Naive thymus-derived CD8-positive, alpha-beta T cell (primary cell): ENCODE measurements around the gene RPL13. TPM values are rescaled to one million over a fixed set of nuclear protein-coding genes. Genes with fewer than 3 reads are reported as not detected.

Experiments used
- ATAC-seq, 2 donors: fragments of 150-1000 bp; cut with Tn5 transposase in 1 of 2; sonication (Bioruptor Pico), chemical (Tn5 transposase) in 1 of 2; 1 replicate in 1 of 2; 2 replicates in 1 of 2; pipeline ENCODE4 v1.10.0; 2021; ENCODE audit warnings: mild to moderate bottlenecking in 2 of 2, moderate library complexity in 2 of 2
- POLR2A ChIA-PET: fragments of 350-600 bp; sonication (Branson Sonifier 250); formaldehyde crosslinking; loops from one replicate; lab custom pipeline; 2021; ENCODE audit warnings: antibody characterized with exemption; lab: Charles Lee
- DNase-seq, 10 donors: peaks; one replicate each; pipeline versions ENCODE4 v3.0.0 to v3.0.0-alpha.2; 2020 to 2022
- H3K27ac Mint-ChIP-seq, 10 donors: one replicate each; pipeline ENCODE4 v1.8.0; 2020 to 2022; ENCODE audit warnings: mild to moderate bottlenecking in 10 of 10, mixed read lengths in 10 of 10, moderate library complexity in 4 of 10, inconsistent platforms in 1 of 10
- H3K27me3 Mint-ChIP-seq, 5 donors: one replicate each; pipeline ENCODE4 v1.8.0; 2021 to 2022; ENCODE audit warnings: mixed read lengths in 5 of 5
- H3K36me3 Mint-ChIP-seq, 3 donors: one replicate each; pipeline ENCODE4 v1.8.0; 2020 to 2022; ENCODE audit warnings: mixed read lengths in 3 of 3, mild to moderate bottlenecking in 2 of 3, inconsistent platforms in 1 of 3
- H3K4me1 Mint-ChIP-seq, 4 donors: one replicate each; pipeline ENCODE4 v1.8.0; 2021 to 2022; ENCODE audit warnings: mixed read lengths in 4 of 4
- H3K4me3 Mint-ChIP-seq, 10 donors: one replicate each; pipeline ENCODE4 v1.8.0; 2020 to 2022; ENCODE audit warnings: mild to moderate bottlenecking in 10 of 10, mixed read lengths in 10 of 10, moderate library complexity in 6 of 10, inconsistent platforms in 1 of 10
- H3K9me3 Mint-ChIP-seq, 9 donors: one replicate each; pipeline ENCODE4 v1.8.0; 2020 to 2022; ENCODE audit warnings: mixed read lengths in 9 of 9, mild to moderate bottlenecking in 3 of 9, inconsistent platforms in 1 of 9, moderate library complexity in 1 of 9
- polyA plus RNA-seq, 3 donors: library from polyadenylated mRNA; unstranded; fragments of 300-500 nt; fragmentation: Illumina TruSeq; gene quantifications; one replicate each; pipeline ENCODE4 v1.2.3, GENCODE V29; 2021
- total RNA-seq, 8 experiments: library from RNA in 2 of 8; stranded (reverse) in 2 of 8; gene quantifications; one replicate each; pipeline ENCODE4 v1.2.3 and lab custom pipeline; 2021 to 2026

Gene RPL13
- total and polyA plus RNA-seq, 5 experiments from 2014 or later, result 5,034 to 7,902 (median 5,103) TPM

DNA sequence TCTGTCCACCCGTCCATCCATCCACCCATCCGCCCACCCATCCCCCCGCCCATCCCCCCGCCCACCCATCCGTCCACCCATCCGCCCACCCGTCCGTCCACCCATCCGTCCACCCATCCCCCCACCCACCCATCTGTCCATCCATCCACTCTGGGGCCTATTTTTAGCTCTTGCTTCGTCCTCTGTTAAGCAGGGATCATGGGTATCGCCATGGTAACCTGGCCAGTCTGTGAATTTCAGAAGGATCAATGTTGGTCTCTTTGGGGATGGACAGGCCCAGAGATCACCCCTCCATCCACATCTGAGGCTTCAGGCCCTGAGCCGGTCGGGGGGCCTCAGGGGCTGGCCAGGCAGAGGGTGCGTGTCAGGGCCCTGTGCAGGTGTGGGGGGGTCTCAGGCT is 37.7 kb downstream of the RPL13 start:
- POLR2A ChIA-PET, result no interaction called here
- no peaks in the 10 kb centered on the region for H3K36me3 Mint-ChIP-seq
- no peak overlapping the region for H3K4me3 Mint-ChIP-seq
- H3K9me3 Mint-ChIP-seq, result no peaks in the 10 kb centered on the region
- H3K27me3 Mint-ChIP-seq, result peaks cover 0 to 4% (median 0%) of the 10 kb centered on the region in 5 donors
- DNase-seq (no peak), ATAC-seq (no peak)
- peaks cover 10 to 29% (median 21%) of the 10 kb centered on the region in 4 donors for H3K4me1 Mint-ChIP-seq
- H3K27ac Mint-ChIP-seq, result peak overlapping the region in 1 of 10 donors; percentile 80

DNA sequence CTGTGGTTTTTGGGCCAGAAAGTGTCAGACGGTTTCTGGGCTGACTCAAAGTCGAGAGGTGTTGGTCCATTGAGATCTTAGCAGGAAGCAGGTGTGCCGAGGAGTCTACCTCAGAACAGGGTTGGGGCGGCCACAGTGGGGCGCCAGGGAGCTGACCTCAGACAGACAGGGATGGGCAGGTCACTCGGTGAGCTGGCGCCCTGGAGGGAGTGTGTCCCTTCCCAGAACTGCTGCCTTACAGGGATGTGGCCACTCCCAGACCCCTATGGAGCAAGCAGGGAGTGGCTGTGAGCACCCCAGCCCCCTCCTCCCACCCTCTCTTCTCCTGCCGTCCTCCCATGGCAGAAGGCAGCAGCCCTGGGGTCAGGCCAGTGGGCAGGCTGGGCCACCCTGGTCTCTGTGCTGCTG is 39.0 kb downstream of the RPL13 start:
- H3K4me1 Mint-ChIP-seq, result peaks cover 7 to 20% (median 15%) of the 10 kb centered on the region in 4 donors
- no peaks in the 10 kb centered on the region for H3K36me3 Mint-ChIP-seq
- DNase-seq (peak in 1 of 10 donors; percentile 25), ATAC-seq (no peak)
- POLR2A ChIA-PET, result no interaction called here
- H3K4me3 Mint-ChIP-seq, result no peak overlapping the region
- peaks cover 0 to 4% (median 0%) of the 10 kb centered on the region in 5 donors for H3K27me3 Mint-ChIP-seq
- H3K9me3 Mint-ChIP-seq, result no peaks in the 10 kb centered on the region
- peak overlapping the region in 1 of 10 donors; percentile 67 for H3K27ac Mint-ChIP-seq

DNA sequence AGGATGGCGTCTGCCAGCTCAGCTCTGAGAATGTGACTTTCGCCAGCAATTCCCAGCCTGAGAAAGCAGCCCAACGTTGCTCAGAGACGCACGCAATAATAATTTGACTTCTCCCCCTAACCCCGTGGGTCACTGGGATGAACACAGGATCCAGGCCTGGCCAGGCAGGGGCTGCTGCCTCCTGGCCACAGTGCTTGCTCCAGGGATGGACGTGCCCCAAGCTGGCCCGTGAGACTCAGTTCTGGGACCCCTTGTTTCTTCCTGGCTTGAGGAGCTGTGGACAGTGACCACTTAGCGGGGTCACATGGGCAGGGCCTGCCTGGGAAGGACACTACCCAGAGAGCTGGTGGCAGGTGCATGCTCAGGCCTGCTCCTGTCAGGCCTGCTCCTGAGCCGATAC is 39.4 kb downstream of the RPL13 start:
- POLR2A ChIA-PET, result no interaction called here
- DNase-seq (no peak), ATAC-seq (no peak)
- Mint-ChIP-seq H3K4me3 (no peak overlapping the region), H3K27me3 (peaks cover 0 to 4% (median 0%) of the 10 kb centered on the region in 5 donors), H3K9me3 (no peaks in the 10 kb centered on the region), H3K4me1 (peaks cover 7 to 20% (median 15%) of the 10 kb centered on the region in 4 donors), H3K27ac (peak overlapping the region in 1 of 10 donors; percentile 67), H3K36me3 (no peaks in the 10 kb centered on the region)

DNA sequence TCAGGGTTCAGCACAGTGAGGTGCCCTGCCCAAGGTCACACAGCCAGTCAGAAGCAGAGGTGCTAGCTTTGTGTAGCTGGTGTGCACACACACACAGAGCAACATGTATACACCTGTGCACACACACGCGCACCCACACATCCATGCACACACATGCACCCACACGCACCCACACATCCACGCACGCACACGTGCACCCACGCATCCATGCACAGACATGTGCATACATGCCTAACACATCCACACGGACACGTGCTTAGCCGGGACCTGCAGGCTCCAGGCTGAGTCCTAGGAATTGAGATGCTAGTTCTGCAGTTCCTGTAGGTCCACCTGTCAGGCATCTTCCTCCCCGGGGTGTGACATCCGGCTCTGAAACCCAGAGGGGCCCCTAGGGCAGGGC is 39.9 kb downstream of the RPL13 start:
- peaks cover 0 to 4% (median 0%) of the 10 kb centered on the region in 5 donors for H3K27me3 Mint-ChIP-seq
- H3K27ac Mint-ChIP-seq, result no peak overlapping the region
- no peak overlapping the region for H3K4me3 Mint-ChIP-seq
- no peak for ATAC-seq
- POLR2A ChIA-PET, result no interaction called here
- H3K36me3 Mint-ChIP-seq, result no peaks in the 10 kb centered on the region
- H3K9me3 Mint-ChIP-seq, result no peaks in the 10 kb centered on the region
- DNase-seq, result no peak
- peaks cover 7 to 20% (median 15%) of the 10 kb centered on the region in 4 donors for H3K4me1 Mint-ChIP-seq

DNA sequence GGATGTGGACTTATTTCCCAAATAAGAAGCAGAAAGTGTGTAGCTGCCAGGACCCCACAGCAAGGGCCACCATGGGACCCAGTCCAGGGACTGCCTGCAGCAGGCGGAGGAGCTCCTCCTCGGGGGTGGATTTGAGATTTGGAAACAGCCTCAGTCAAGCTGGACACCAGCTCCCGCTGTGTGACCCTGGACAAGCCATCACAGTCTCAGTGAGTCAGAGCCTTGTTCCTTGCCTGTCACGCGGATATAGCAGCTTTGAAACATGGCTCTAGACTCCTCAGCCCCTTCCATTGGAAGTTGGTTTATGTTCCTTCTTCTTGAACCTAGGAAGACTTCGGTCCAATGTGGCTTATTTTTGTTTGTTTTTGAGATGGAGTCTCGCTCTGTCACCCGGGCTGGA is 40.5 kb downstream of the RPL13 start:
- H3K36me3 Mint-ChIP-seq, result no peaks in the 10 kb centered on the region
- no peak overlapping the region for H3K27ac Mint-ChIP-seq
- H3K4me1 Mint-ChIP-seq, result peaks cover 7 to 18% (median 13%) of the 10 kb centered on the region in 4 donors
- peaks cover 0 to 4% (median 0%) of the 10 kb centered on the region in 5 donors for H3K27me3 Mint-ChIP-seq
- POLR2A ChIA-PET, result no interaction called here
- no peaks in the 10 kb centered on the region for H3K9me3 Mint-ChIP-seq
- no peak overlapping the region for H3K4me3 Mint-ChIP-seq
- DNase-seq, result no peak
- no peak for ATAC-seq

DNA sequence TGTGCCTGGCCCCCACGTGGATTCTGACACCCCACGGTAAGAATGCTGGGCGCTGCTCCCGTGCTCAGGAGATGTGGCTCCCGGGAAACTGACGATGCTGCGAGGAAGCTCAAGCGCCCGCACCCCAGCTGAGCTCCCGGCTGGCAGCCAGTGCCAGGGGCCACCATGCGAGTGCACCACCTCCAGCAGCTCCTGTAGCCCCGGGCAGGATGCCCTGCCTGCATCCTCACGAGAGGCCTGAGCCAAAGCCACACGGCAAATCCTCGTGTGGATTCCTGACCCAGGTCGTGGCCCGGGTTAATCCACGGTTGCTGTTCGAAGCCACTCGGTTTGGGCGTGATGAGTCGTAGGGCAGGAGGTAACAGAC is 41.4 kb downstream of the RPL13 start:
- Mint-ChIP-seq H3K36me3 (no peaks in the 10 kb centered on the region), H3K4me1 (peaks cover 7 to 18% (median 13%) of the 10 kb centered on the region in 4 donors), H3K27ac (no peak overlapping the region), H3K4me3 (peak overlapping the region in 3 of 10 donors; percentile 7 to 48 (median 32)), H3K27me3 (peaks cover 0 to 4% (median 0%) of the 10 kb centered on the region in 5 donors), H3K9me3 (no peaks in the 10 kb centered on the region)
- DNase-seq (no peak), ATAC-seq (no peak)
- POLR2A ChIA-PET, result no interaction called here

DNA sequence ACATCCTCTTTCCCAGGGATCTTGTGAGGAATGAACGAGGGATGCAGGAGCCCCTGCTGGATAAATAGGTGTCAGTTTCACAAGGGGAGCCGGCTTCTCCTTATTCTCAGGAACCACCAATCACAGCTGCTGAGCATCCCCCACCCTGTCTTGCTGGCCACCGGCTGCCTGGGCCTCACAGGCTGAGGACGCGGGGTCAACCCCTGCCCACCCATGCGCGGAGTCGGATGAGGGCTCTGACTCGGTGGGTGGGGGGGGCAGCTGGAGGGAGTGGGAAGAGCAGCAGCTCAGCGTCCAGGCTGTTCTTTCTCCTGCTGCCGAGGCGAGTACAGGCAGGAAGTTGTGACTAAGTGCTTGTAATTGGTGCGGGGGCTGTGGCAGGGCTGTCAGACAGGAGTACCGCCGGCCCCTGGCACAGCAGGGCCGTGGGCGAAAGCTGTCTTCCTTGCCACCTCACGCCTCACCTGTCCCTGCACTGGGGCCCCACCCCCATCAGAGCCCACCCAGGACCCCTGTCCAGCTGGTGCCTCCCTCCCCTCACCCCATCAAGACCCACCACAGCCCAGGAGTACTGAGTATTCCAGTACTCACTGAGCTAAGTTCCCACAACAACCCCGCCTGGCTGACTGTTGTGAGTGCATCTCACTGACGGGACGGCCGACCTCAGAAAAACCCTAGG is 41.9 kb downstream of the RPL13 start:
- POLR2A ChIA-PET, result interaction anchor here (0.8 kb wide), 1 partner anchor 9 kb away, joined by 4 read pairs; no protein-coding TSS in a partner anchor
- peak; percentile 82 to 90 for ATAC-seq
- Mint-ChIP-seq H3K9me3 (no peaks in the 10 kb centered on the region), H3K36me3 (no peaks in the 10 kb centered on the region), H3K4me3 (peak overlapping the region in 7 of 10 donors; percentile 19 to 50 (median 36)), H3K4me1 (peaks cover 7 to 18% (median 13%) of the 10 kb centered on the region in 4 donors), H3K27ac (peak overlapping the region in 2 of 10 donors; percentile 26 to 47), H3K27me3 (peaks cover 0 to 4% (median 0%) of the 10 kb centered on the region in 5 donors)
- DNase-seq, result peak in 5 of 10 donors; percentile 18 to 48 (median 39)

DNA sequence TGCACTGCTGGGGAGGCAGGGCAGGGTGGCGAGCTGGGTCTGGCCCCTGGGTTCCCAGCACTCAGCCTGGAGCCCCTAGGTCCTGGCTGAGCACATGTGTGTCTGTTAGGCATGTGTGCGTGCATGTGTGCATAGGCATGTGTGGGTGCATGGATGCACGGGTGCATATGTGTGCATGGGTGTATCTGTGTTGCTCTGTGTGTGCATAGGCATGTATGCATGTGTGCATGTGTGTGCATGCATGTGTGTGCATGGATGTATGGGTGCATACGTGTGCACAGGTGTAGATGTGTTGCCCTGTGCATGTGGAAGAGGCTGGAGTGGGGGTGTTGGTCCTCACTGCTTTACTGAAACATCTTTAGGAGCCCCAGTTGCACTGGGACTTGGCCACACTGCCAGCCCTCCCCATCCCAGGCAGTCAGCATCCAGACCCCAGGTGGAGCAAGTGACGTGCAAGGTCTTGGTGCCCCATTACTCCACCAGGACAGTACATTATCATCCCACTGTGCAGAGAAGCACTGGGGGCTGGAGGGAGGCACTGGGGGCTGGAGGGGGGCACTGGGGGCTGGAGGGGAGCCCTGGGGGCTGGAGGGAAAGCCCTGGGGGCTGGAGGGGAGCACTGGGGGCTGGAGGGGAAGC is 42.6 kb downstream of the RPL13 start:
- peak overlapping the region in 4 of 10 donors; percentile 26 to 57 (median 43) for H3K27ac Mint-ChIP-seq
- H3K4me3 Mint-ChIP-seq, result peak overlapping the region in 6 of 10 donors; percentile 10 to 50 (median 34)
- POLR2A ChIA-PET, result interaction anchor here (0.8 kb wide), 1 partner anchor 8 kb away, joined by 4 read pairs; no protein-coding TSS in a partner anchor
- peak in 1 of 2 donors; percentile 8 for ATAC-seq
- H3K36me3 Mint-ChIP-seq, result no peaks in the 10 kb centered on the region
- H3K27me3 Mint-ChIP-seq, result peaks cover 0 to 4% (median 0%) of the 10 kb centered on the region in 5 donors
- peaks cover 7 to 18% (median 13%) of the 10 kb centered on the region in 4 donors for H3K4me1 Mint-ChIP-seq
- no peaks in the 10 kb centered on the region for H3K9me3 Mint-ChIP-seq
- DNase-seq, result no peak

DNA sequence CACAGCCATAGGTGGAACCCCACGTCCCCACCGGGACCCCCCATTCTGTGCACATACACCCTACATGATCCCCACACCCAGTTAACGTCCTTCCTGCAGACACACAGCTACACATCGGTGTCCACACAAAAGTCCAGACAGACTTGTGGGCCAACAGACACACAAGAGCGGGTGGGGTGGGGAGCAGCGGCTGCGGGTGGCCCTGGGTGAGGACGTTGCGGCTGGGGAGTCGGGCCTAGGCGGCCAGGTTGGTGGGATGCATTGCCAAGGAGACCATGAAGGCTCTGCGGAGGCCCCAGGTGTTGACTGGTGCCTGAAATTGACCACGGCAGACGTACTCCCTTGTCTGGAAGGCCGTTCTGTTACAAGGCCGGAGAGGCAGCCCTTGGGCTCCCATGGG is 44.3 kb downstream of the RPL13 start:
- Mint-ChIP-seq H3K4me3 (no peak overlapping the region), H3K4me1 (peaks cover 7 to 16% (median 13%) of the 10 kb centered on the region in 4 donors), H3K27me3 (peaks cover 0 to 4% (median 0%) of the 10 kb centered on the region in 5 donors), H3K27ac (no peak overlapping the region), H3K9me3 (no peaks in the 10 kb centered on the region), H3K36me3 (no peaks in the 10 kb centered on the region)
- ATAC-seq (no peak), DNase-seq (no peak)
- POLR2A ChIA-PET, result no interaction called here

DNA sequence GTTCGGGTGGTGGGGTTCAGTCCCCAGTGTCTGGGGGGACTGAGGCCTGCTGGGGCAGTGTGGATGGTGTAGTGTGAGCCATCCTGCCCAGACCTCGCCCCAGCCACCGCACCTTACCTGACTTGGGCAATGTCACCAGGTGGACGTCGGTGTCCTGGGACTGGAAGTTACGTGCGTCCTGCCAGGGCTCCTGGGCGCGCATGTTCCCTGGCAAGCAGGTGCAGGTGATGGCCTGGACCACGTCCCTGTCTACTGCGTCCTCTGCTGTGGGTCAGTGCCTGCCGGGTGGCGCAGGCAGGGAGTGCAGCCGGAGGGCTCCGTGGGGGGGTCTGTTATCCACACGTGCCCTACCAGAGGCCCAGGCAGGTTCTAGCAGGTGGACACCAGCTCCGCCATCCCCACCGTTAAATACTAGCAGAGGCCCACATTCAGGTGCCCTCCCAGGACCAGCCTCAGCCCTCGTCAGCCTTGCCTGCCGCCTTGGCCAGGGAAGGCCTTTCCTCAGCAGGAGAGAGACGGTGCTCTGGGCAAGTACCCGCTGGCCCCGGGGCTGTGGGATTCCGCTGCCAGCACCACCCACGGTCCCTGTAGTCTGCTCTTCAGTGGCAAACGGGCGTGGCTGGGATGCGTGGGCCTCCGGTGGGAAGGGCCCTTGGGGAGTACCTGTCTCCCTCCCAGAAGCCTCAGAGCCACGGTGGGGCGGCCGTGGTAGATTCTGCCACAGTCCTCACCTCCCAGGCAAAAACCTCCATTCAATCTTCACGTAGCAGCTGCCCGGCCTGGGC is 44.9 kb downstream of the RPL13 start:
- Mint-ChIP-seq H3K27me3 (peaks cover 0 to 4% (median 0%) of the 10 kb centered on the region in 5 donors), H3K4me3 (no peak overlapping the region), H3K4me1 (peaks cover 7 to 15% (median 13%) of the 10 kb centered on the region in 4 donors), H3K36me3 (no peaks in the 10 kb centered on the region), H3K9me3 (no peaks in the 10 kb centered on the region), H3K27ac (no peak overlapping the region)
- POLR2A ChIA-PET, result no interaction called here
- DNase-seq (no peak), ATAC-seq (no peak)

DNA sequence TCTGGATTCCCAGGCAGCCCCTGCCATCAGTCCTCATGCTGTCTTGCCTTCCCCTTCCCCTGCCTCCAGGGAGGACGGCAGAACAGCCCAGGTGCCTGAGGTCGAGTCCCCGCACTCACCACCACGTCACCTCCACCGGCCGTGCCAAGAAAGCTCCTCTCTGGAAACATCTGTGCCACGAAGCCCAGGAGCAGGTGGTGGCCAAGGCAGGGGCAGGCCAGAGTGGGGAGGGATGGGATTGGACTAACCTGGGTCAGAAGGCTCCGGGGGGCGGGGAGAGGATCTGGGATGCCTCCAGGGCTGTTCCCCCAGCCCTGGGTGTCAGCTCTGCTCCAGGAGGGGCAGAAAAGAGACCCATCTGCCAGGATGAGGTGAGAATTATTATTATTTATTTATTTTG is 45.5 kb downstream of the RPL13 start:
- H3K9me3 Mint-ChIP-seq, result no peaks in the 10 kb centered on the region
- peaks cover 0 to 4% (median 0%) of the 10 kb centered on the region in 5 donors for H3K27me3 Mint-ChIP-seq
- H3K36me3 Mint-ChIP-seq, result no peaks in the 10 kb centered on the region
- H3K4me1 Mint-ChIP-seq, result peaks cover 7 to 15% (median 13%) of the 10 kb centered on the region in 4 donors
- POLR2A ChIA-PET, result no interaction called here
- ATAC-seq, result no peak
- H3K4me3 Mint-ChIP-seq, result no peak overlapping the region
- H3K27ac Mint-ChIP-seq, result no peak overlapping the region
- no peak for DNase-seq

DNA sequence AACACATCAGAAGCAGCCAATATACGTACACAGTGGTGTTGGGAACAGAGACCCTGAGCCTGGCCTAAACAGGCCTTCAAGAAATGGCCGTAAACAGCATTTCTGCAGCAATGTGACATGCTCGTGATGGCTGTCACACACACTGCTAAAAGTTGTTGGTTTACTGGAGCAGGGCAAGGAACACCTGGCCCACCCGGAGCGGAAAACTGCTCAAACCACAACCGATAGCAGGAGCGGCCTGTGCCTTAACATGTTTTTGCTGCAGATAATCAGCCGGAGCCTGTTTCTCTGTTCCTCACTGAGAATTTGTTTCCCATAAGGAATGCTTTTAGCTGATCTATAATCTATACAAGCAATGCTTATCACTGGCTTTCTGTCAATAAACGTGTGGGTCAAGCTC is 47.0 kb downstream of the RPL13 start:
- DNase-seq (no peak), ATAC-seq (no peak)
- Mint-ChIP-seq H3K4me3 (no peak overlapping the region), H3K9me3 (no peaks in the 10 kb centered on the region), H3K36me3 (no peaks in the 10 kb centered on the region), H3K27me3 (peaks cover 0 to 4% (median 0%) of the 10 kb centered on the region in 5 donors), H3K4me1 (peaks cover 7 to 8% (median 8%) of the 10 kb centered on the region in 4 donors), H3K27ac (no peak overlapping the region)
- POLR2A ChIA-PET, result no interaction called here
